Measurements from ENCODE around the gene FRA10AC1. TPM values are rescaled to one million over a fixed set of nuclear protein-coding genes. Genes with fewer than 3 reads are reported as not detected.

The FRA10AC1 gene
- total RNA-seq, 2 donors from 2014 or later, result 11.9 to 17.8 TPM

DNA sequence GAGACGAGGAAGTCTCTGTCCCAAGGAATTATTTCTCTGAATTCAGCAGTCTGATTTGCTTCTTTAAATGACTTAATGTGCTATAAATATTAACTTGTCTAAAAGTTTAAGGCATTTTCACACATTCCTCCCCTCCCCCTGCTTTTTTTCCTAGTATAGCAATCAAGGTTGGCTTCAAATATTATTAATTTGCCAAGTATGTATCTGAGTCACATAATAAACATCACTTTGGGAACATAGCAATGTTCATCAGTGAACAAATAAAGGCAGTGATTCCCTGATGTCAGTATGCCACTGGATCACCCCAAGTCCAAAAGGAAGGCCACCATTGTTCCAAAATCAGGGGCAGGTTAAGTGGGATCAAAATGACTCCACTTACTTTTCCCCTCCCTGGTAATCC, 49.5 kb downstream of the FRA10AC1 start:
- Mint-ChIP-seq H3K9me3 (no peaks in the 10 kb centered on the region), H3K27me3 (peaks cover 0 to 2% of the 10 kb centered on the region in 2 donors), H3K27ac (no peak overlapping the region), H3K36me3 (no peaks in the 10 kb centered on the region), H3K4me3 (no peak overlapping the region), H3K4me1 (ENCODE audit: low read depth in 2 of 2) (no peaks in the 10 kb centered on the region)
- DNase-seq (ENCODE audit: low spot score) (no peak), ATAC-seq (no peak)

DNA sequence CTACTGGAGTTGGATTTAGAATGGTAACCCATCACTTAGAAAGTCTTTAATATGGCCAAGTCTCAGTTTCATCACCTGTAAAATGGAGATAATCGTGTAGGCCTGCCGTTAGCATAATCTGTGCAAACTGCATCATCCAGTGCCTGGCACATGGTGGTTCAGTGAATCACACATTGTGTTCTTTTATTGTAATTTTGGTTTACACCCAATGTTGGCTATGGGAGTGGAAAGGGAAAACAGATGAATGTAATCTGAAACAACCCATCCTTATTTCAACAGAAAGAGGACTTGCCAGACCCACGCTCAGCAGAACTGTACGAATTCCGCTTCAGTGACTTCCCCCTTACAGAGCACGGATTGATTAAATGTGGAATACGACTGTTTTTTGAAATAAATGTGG, 62.6 kb downstream of the FRA10AC1 start:
- no peak for DNase-seq (ENCODE audit: low spot score)
- Mint-ChIP-seq H3K27me3 (peaks cover 17 to 47% of the 10 kb centered on the region in 2 donors), H3K36me3 (no peaks in the 10 kb centered on the region), H3K27ac (no peak overlapping the region), H3K4me3 (no peak overlapping the region), H3K4me1 (ENCODE audit: low read depth in 2 of 2) (no peaks in the 10 kb centered on the region), H3K9me3 (peaks cover 5% of the 10 kb centered on the region)
- ATAC-seq, result no peak

DNA sequence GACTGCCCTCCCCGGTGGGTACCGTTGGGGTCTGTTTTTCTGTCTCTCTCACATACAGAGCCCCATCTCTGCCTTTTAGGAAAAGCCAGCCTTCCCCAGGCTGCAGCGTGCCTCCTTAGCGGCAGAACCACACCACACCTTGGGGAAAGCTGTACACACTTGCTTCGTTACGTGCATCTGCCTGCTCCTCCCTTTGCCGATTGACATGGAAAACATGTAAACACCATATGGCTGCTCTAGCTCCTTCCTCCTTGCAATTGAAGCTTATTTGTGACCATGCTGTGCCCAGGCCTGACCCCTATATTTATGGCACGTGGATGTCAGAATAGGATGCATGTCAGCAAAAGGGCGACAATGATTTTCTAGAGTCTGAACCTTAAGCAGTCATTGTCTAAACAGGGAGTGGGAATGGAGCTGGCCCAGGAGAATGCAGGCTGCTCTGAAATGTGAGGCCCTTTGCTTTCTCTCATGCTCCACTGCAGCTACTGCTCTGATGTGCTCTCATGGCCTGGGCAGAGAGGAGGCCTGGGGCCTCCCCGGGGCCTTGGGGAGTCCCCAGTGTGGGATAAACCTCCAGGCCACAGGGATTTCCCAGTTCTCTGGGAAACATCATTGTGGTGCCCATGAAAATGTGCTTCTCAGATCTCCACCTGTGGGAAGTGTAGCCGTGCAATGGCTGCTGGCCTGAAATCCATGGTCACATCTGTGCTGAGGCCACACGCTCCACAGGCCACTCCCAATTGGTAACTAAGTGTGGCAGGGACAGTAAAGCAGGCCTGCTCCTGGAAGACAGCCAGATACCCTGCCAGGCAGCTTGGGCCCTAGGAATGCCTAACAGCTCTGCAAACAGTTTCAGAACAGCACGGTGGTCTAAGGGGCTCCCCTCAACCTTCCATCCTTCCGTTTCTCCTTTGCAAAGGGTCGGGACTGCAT, 71.5 kb downstream of the FRA10AC1 start:
- H3K4me1 Mint-ChIP-seq (ENCODE audit: low read depth in 2 of 2), result no peaks in the 10 kb centered on the region
- no peaks in the 10 kb centered on the region for H3K9me3 Mint-ChIP-seq
- no peaks in the 10 kb centered on the region for H3K36me3 Mint-ChIP-seq
- DNase-seq (ENCODE audit: low spot score) (no peak), ATAC-seq (peak; percentile 17 to 48)
- H3K4me3 Mint-ChIP-seq, result no peak overlapping the region
- no peak overlapping the region for H3K27ac Mint-ChIP-seq
- H3K27me3 Mint-ChIP-seq, result peaks cover 9 to 11% of the 10 kb centered on the region in 2 donors

DNA sequence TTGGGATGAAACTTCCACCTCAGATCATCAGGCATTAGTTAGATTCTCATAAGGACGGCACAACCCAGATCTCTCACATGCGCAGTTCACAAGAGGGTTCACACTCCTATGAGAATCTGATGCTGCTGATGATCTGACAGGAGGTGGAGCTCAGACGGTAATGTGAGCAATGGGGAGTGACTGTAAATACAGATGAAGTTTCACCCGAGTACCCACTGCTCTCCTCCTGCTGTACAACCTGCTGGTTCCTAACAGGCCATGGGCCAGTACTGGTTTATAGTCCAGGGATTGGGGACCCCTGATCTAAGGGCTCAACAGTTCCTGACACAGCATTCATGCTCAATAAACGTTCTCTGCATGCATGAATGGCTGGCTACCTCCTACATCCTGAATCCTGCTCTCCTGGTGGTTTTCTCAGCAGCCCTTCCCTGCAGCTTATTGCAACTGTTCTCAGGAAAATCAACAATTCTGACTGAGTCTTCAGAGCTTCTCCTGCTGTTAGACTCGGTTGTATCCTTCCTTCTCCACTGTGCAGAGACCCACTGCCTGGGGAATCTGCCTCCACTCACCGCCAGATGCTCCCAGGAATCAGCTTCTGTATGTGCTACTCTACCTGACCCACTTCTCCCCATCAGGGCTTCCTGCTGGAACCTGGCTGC, 72.6 kb downstream of the FRA10AC1 start:
- no peak for DNase-seq (ENCODE audit: low spot score)

DNA sequence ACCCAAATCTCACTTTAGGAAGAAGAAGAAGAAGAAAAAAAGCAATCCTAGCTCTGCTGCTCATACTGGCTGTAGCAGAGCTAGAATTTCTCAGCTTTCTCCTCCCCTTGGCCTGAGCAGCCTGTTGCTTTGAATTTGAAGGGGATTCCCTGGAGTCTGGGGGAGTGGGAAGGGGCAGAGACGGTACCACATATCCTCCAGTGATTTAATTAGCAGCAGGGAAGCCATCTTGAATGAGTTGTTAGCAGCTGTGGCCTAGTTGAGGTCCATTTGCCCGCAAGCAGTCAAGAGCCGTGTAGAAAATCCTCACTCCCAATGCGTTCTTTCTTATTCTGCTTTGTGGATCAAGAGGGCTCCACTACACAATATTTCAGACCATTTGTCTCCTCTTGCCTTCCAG, 73.5 kb downstream of the FRA10AC1 start:
- Mint-ChIP-seq H3K27me3 (peaks cover 9 to 11% of the 10 kb centered on the region in 2 donors), H3K4me3 (no peak overlapping the region), H3K4me1 (ENCODE audit: low read depth in 2 of 2) (no peaks in the 10 kb centered on the region), H3K36me3 (no peaks in the 10 kb centered on the region), H3K9me3 (no peaks in the 10 kb centered on the region), H3K27ac (no peak overlapping the region)
- no peak for DNase-seq (ENCODE audit: low spot score)
- ATAC-seq, result no peak

More for the DNA sequence above, 72.6 kb downstream of the FRA10AC1 start:
- H3K27me3 Mint-ChIP-seq, result peaks cover 9 to 11% of the 10 kb centered on the region in 2 donors
- H3K36me3 Mint-ChIP-seq, result no peaks in the 10 kb centered on the region
- H3K9me3 Mint-ChIP-seq, result no peaks in the 10 kb centered on the region
- H3K4me1 Mint-ChIP-seq (ENCODE audit: low read depth in 2 of 2), result no peaks in the 10 kb centered on the region
- no peak overlapping the region for H3K4me3 Mint-ChIP-seq
- ATAC-seq, result no peak
- no peak overlapping the region for H3K27ac Mint-ChIP-seq

DNA sequence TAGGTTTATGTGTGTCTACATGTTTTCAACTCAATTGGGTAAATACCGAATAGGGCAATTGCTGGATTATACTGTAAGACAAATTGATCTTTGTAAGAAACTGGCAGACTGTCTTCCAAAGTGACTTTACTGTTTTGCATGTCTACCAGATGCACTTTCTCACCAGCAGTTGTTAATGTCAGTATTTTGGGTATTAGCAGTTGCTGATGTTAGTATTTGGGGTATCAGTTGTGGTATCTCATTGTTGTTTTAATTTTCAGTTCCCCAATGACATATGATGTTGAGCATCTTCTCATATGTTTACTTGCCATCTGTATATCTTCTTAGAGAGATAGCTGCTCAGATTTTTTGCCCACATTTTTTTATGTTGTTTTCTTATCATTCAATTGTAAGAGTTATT, 79.5 kb downstream of the FRA10AC1 start:
- no peak for DNase-seq (ENCODE audit: low spot score)
- Mint-ChIP-seq H3K27ac (no peak overlapping the region), H3K9me3 (no peaks in the 10 kb centered on the region), H3K36me3 (no peaks in the 10 kb centered on the region), H3K4me3 (no peak overlapping the region), H3K27me3 (peaks cover 9 to 14% of the 10 kb centered on the region in 2 donors), H3K4me1 (ENCODE audit: low read depth in 2 of 2) (no peaks in the 10 kb centered on the region)
- ATAC-seq, result no peak

DNA sequence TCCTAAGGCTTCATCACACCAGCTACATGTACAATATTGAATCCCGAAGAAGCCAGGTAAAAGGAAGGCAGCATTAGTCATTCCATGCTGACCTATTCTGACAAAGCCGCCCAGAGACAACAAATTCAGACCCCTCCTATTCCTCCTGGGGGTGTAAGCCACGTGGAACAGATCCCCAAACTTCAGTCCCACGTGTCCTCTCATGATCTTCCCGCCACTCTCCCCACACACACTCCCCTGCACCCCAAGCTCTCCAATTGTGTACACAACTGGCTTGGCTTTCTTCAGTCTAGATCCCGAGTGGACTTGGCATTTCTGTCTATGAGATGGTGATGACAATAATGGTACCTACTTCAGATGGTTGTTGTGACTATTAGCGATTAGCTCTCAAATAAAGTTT, 81.5 kb downstream of the FRA10AC1 start:
- ATAC-seq (no peak), DNase-seq (ENCODE audit: low spot score) (no peak)
- Mint-ChIP-seq H3K36me3 (no peaks in the 10 kb centered on the region), H3K27me3 (peaks cover 9 to 20% of the 10 kb centered on the region in 2 donors), H3K4me3 (no peak overlapping the region), H3K4me1 (ENCODE audit: low read depth in 2 of 2) (no peaks in the 10 kb centered on the region), H3K27ac (no peak overlapping the region), H3K9me3 (no peaks in the 10 kb centered on the region)

Other genes starting within 250 kb of the FRA10AC1 start
- gene MYOF, start 220.3 kb downstream of the FRA10AC1 start, total RNA-seq, result 10 to 100 TPM in 1 of 2 donors, under 1 TPM in 1; 0.57 to 15.8 TPM
- 10 to 100 TPM; 23.7 to 45.7 TPM for gene CEP55, start 206.0 kb downstream of the FRA10AC1 start, total RNA-seq
- gene FFAR4, start 135.9 kb downstream of the FRA10AC1 start, total RNA-seq, result not detected
- gene RBP4, start 101.4 kb downstream of the FRA10AC1 start, total RNA-seq, result not detected
- gene PDE6C, start 90.1 kb downstream of the FRA10AC1 start, total RNA-seq, result not detected
- not detected for gene LGI1, start 55.3 kb upstream of the FRA10AC1 start, total RNA-seq
- gene SLC35G1, start 191.4 kb upstream of the FRA10AC1 start, total RNA-seq, result 1 to 10 TPM; 2.0 to 3.8 TPM